Parathyroid adenoma (tissue), 2 donors: ENCODE data around the gene MAN2B1.

Experiments
- H2AFZ ChIP-seq: fragments of 300-600 bp; sonication (generic); one replicate; pipeline ENCODE4 v1.7.0; 2017; ENCODE audit warnings: antibody characterized with exemption, mild to moderate bottlenecking
- H3K27ac ChIP-seq: fragments of 300-600 bp; sonication (generic); one replicate; pipeline ENCODE4 v1.7.0; 2017
- H3K27me3 ChIP-seq: fragments of 300-600 bp; sonication (generic); one replicate; pipeline ENCODE4 v1.7.0; 2017; ENCODE audit warnings: low read length; ENCODE audit not compliant: control insufficient read depth, insufficient read depth
- H3K36me3 ChIP-seq: fragments of 300-600 bp; sonication (generic); one replicate; pipeline ENCODE4 v1.7.0; 2017; ENCODE audit warnings: low read length; ENCODE audit not compliant: control insufficient read depth, insufficient read depth
- H3K4me1 ChIP-seq: fragments of 300-600 bp; sonication (generic); one replicate; pipeline ENCODE4 v1.7.0; 2017; ENCODE audit warnings: control low read depth
- H3K4me2 ChIP-seq: fragments of 300-600 bp; sonication (generic); one replicate; pipeline ENCODE4 v1.7.0; 2017; ENCODE audit warnings: low read length
- H3K4me3 ChIP-seq: fragments of 300-600 bp; sonication (generic); one replicate; pipeline ENCODE4 v1.7.0; 2017; ENCODE audit warnings: low read depth, low read length
- H3K79me2 ChIP-seq: fragments of 300-600 bp; sonication (generic); one replicate; pipeline ENCODE4 v1.7.0; 2017; ENCODE audit warnings: control low read depth
- H3K9ac ChIP-seq: fragments of 300-600 bp; sonication (generic); one replicate; pipeline ENCODE4 v1.7.0; 2017; ENCODE audit warnings: mild to moderate bottlenecking
- H3K9me3 ChIP-seq: fragments of 300-600 bp; sonication (generic); one replicate; pipeline ENCODE4 v1.7.0; 2017; ENCODE audit warnings: low read length; ENCODE audit not compliant: control insufficient read depth
- CTCF ChIP-seq: fragments of 300-600 bp; sonication (generic); IDR thresholded peaks from one replicate; pipeline ENCODE4 v1.7.0; 2017; ENCODE audit warnings: antibody characterized with exemption, mild to moderate bottlenecking
- donor health status: primary hyperparathyroidism.

Gene MAN2B1

GRCh38 chr19:12689581-12690216, 23.2 kb upstream of the MAN2B1 start:
- H3K4me1 ChIP-seq: no peaks in the 10 kb centered on the region
- no peak for TF ChIP-seq CTCF

DNA sequence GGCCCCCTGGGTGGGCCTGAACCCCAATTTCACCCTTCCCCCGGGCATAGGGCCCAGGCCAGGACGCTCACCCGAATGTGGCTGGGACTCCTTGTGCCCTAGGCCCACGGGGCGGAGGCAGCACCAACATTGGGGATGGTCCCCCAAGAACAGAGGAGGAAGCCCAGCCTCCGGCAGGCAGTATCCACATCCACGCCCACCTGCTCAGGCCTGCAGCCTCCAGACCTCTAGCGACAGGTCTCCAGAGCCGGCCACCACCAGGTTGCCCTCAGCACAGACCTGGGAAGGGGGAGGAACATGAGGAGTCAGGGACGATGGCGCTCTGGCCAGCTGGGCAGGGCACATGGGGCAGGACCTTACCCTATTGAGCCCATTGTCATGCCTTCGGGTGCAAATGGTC, 22.5 kb upstream of the MAN2B1 start:
- no peaks in the 10 kb centered on the region for H3K79me2 ChIP-seq
- H3K36me3 ChIP-seq: no peaks in the 10 kb centered on the region
- H3K9ac ChIP-seq: no peak overlapping the region
- no peaks in the 10 kb centered on the region for H3K4me1 ChIP-seq
- no peak overlapping the region for H2AFZ ChIP-seq
- H3K27ac ChIP-seq: no peak overlapping the region
- no peak for TF ChIP-seq CTCF
- H3K4me2 ChIP-seq: no peak overlapping the region
- no peak overlapping the region for H3K4me3 ChIP-seq
- H3K27me3 ChIP-seq: no peaks in the 10 kb centered on the region
- H3K9me3 ChIP-seq: no peaks in the 10 kb centered on the region

More at GRCh38 chr19:12689581-12690216, 23.2 kb upstream of the MAN2B1 start:
- H2AFZ ChIP-seq: no peak overlapping the region
- no peaks in the 10 kb centered on the region for H3K36me3 ChIP-seq
- H3K4me2 ChIP-seq: no peak overlapping the region
- H3K79me2 ChIP-seq: no peaks in the 10 kb centered on the region
- no peak overlapping the region for H3K27ac ChIP-seq
- no peaks in the 10 kb centered on the region for H3K27me3 ChIP-seq
- no peak overlapping the region for H3K4me3 ChIP-seq
- H3K9ac ChIP-seq: no peak overlapping the region
- no peaks in the 10 kb centered on the region for H3K9me3 ChIP-seq

DNA sequence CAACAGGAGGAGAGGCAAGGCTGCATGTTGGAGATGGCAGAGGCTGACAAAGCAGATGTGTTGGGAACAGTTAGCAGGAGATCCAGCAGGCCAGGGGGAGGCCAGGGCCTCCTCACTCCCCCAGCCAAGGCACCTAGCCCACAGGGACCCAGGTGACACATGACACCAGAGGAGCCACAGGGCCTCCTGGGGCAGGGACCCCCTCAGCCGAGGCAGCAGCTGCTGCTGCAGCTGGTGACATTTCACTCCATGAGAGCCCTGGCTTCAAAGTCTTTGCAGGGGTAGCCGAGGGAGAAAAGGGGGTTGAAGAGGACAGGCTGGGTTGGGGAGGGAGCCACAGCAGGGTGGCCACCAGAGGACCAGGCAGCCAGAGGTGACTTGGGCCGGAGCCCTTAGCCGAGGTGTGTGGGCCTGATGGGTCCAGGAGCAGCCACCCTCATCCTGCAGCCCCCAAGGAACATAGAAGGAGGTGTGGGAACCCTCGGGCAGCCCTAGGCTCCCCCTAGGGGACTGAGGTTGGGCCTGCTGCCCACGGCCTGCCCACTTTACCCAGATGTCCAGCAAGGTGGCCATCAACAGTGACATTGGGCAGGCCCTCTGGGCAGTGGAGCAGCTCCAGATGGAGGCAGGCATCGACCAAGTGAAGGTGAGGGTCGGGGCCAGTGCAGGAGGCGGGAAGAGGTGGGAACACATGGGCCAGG, 21.1 kb upstream of the MAN2B1 start, which contains the start of gene GNG14:
Gene GNG14, plus strand, starts transcription at position 503 of the 701 bp plus-strand sequence. Its CDS starts 51 bp downstream, at position 554.
- Histone ChIP-seq H3K4me1 (no peaks in the 10 kb centered on the region), H3K79me2 (no peaks in the 10 kb centered on the region), H3K4me2 (no peak within 1 kb of the TSS), H3K36me3 (no peaks in the 10 kb centered on the region), H3K9me3 (no peaks in the 10 kb centered on the region), H3K9ac (no peak within 1 kb of the TSS), H2AFZ (no peak within 1 kb of the TSS), H3K27ac (no peak within 1 kb of the TSS), H3K4me3 (no peak within 1 kb of the TSS), H3K27me3 (no peaks in the 10 kb centered on the region)
- no peak for TF ChIP-seq CTCF

DNA sequence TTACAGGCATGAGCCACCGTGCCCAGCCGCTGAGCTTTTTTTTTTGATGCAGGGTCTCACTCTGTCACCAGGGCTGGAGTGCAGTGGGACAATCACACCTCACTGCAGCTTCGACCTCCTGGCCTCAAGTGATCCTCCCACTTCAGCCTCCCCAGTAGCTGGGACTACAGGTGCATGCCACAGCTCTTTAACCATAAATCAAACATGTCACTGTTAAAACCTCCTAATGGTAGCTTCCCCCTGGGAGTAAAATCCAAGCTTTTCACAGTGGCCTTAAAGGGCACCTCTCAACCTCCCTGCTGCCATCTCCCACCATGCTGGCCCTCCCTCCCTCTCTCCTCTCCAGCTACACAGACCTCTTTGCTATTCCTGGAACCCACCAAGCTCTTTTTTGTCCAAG, 19.3 kb upstream of the MAN2B1 start:
- Histone ChIP-seq H3K36me3 (no peaks in the 10 kb centered on the region), H3K79me2 (no peaks in the 10 kb centered on the region), H3K4me2 (no peak overlapping the region), H3K27me3 (no peaks in the 10 kb centered on the region), H2AFZ (no peak overlapping the region), H3K9ac (no peak overlapping the region), H3K4me1 (no peaks in the 10 kb centered on the region), H3K4me3 (no peak overlapping the region), H3K27ac (no peak overlapping the region), H3K9me3 (no peaks in the 10 kb centered on the region)
- TF ChIP-seq CTCF: no peak
